AML-193 (cell line): ENCODE results near the gene CCDC97.
A peak's percentile ranks its signal among the peaks of the same experiment; 100 is the strongest.

Experiments used
- DNase-seq, 2 experiments: peaks; one replicate each; lab custom pipeline; 2025; lab: John Stamatoyannopoulos, UW

CCDC97 gene

DNA sequence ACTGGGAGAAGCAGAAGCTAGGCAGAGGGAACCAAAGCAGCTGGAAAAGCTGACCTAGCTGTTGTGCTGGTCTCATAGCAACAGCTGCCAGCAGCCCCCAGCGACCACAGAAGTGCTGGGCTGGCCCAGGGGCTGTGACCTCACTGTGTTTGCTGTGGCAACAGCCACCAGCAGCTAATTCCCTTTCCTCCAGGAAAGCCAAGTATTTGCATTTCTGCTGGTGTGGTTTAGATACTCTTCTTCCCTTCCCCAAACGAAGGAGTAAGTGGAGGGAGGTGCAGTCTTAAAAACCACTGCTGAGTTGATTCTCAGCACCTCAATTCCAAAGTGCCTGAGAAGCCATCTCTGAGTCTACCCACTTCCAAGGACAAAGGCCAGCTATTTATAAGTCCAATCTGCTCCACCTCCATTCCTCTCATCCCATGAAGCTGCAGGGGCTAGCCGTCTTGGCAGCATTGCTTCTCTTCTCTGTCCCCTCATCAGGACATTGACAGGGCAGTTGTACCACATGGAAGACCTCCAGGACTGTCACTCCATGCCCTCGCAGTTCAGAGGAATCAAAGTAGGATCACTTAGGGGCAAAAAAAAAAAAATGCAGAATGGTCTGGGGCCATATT lies 11.5 kb upstream of the CCDC97 start:
- no peak for DNase-seq

DNA sequence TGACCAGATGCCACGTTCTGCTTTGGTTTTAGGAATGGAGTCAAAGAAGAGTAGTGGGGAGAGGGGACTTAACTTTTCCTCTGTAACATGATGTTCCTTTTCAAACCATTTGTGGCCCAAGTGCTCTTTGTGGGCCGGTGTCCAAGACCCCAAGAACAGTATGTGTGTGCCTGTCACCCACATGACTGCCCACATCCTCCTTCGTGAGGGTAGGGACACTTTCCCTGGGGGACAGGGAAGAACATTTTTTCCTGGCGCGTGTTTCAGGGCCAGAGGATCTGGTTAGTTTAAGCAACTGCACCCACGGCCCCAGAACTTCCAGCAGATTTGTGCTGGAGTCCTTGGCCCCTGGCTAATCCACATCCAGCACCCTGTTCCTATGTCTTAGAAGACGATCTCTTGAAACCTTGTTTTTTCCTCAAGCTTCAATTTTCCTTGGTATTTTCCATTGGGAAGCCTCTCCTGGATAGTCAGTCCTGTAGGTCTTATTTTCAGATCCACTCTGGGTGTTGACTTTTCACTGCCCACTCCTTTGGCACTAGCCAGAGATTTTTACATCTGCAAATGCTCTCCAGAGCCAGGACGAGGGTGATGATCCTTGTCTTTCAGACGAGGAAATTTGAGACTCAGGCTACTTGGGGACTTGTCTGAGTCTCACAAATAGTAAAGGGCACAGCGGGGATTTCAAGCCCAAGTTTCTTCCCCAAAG lies 10.8 kb upstream of the CCDC97 start:
- DNase-seq, result no peak

DNA sequence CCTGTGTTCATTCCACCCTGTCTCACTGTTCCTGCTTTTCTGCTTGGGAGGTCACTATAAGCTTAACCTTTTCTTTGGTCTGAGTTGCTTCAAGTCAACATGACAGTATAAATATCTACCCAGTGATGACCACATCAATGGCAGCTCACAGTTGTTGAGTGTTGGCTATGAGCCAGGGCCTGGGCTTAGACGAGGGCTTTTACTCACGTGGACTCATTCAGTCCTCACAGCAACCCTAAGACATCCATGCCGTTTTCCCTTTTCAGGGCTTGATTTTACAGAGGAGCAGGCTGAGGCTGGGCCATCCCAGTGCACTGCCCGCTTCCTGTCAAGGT lies 10.2 kb upstream of the CCDC97 start:
- DNase-seq, result no peak

DNA sequence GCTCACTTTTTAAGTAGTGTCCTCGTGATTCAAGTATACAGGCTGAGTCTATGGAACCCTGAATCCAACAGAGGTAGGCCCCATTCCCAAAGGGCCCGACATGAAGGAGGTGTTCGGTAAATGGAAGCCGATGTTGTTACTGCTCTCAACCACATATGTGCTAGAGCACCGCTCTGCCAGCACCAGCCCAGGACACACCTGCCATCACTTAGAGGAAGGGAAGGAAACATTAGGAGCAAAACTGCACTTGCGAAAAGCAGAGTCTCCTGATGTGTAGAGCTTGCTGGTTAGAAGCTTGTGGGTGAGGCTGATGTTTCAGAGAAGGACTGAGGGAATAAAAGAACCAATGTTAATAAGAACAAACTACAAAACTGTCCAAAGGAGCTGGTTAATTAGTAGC lies 9.4 kb upstream of the CCDC97 start:
- DNase-seq, result no peak

DNA sequence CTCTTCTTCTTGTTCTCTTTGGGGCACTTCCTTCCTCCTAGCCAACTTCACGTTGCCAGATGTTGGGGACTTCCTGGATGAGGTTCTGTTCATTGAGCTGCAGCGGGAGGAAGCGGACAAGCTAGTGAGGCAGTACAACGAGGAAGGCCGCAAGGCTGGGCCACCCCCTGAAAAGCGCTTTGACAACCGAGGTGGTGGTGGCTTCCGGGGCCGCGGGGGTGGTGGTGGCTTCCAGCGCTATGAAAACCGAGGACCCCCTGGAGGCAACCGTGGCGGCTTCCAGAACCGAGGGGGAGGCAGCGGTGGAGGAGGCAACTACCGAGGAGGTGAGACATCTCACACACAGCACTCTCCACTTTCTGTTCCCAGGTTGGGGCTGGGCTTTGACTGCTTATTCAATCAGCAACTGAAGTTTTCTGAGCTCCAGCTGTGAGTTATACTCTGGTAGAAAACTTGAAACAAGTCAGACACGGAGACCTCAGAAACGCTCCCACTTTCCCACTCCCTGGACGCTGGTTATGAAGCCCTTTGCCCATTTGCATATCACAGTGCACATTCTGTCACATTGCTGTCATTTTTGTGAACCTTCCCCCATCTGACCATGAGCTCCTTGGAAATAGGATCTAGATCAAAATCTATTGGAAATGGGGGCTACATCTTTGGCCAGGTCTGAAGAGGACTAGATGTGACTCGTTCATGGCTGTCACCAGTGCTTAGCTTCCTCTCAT lies 7.2 kb upstream of the CCDC97 start:
- no peak for DNase-seq

DNA sequence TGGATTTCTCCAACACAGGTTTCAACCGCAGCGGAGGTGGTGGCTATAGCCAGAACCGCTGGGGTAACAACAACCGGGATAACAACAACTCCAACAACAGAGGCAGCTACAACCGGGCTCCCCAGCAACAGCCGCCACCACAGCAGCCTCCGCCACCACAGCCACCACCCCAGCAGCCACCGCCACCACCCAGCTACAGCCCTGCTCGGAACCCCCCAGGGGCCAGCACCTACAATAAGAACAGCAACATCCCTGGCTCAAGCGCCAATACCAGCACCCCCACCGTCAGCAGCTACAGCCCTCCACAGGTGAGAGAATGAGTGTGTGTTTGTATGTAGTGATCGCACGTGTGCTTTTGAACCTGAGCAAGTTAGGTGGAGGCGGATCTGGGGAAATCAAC lies 6.0 kb upstream of the CCDC97 start:
- DNase-seq, result no peak

DNA sequence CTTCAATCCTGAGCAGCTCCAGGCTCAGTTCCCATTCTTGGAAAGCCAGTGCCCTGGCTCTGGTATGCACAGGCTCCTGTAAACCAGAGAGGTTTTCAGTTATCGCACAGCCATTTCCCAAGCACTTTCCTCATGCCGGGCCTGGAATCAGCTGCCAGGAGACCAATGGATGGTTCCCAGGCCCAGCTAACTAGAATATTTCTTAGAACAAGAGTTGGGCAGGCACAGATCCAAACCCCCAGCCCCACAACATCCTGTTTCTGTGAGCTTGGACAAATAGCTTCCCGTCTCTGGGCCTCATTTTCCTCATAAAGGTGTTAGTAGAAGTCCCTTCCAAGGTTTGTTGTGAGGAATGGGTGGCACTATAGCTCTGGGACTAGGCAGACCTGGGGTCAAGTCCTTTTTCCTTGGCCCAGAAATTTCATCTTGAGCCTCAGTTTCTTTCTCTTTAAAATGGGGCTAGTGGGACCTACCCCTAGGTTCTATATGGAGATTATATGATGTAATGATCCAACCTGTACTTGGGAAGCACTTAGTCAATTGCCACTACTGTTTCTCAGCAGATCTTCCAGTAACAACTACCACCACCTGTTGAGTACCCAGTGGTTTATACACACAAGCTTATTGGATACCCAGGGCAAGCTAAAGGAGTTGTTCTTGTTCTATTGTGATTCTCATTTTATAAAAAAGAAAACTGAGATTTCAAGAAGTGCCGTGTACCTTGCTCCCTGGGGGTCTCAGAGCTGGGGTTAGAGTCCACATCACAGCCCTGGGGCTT lies 5.1 kb upstream of the CCDC97 start:
- DNase-seq, result no peak

DNA sequence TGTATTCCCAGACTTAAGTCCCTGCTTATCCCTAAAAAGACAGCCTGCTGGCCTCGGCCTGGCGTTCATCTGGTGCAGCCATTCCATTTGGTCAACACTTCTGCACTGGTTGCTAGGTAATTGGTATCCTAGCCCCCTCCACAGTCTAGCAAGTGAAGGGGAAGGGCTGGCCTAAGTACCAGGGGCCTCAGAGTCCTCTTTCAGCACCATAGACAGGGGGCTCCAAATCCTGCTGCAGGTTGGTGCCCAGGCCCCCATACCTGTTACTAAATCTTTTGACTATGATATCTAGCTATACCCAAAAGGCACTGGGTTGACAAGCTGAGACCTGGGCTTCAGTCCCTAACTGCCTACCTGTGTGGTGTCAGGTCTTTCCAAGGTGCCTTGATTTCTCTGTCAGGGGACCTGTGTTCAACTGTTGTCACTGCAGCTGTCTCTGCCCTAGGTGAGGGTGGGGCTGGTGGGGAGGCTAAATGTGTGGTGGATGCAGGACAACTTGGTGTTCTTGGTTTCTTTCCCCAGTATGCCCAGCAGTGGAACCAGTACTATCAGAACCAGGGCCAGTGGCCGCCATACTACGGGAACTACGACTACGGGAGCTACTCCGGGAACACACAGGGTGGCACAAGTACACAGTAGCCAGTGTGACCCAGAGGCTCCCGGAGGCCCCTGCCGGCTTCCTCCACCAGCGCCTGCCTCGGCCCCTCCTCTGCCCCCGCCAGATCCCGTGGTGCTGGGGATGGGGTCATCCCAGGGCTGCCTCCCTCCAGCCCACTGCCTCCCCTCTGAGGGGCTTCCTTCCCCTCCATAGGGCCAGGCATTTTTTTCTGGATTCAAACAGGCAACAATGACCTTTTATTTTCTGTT lies 3.8 kb upstream of the CCDC97 start:
- no peak for DNase-seq

DNA sequence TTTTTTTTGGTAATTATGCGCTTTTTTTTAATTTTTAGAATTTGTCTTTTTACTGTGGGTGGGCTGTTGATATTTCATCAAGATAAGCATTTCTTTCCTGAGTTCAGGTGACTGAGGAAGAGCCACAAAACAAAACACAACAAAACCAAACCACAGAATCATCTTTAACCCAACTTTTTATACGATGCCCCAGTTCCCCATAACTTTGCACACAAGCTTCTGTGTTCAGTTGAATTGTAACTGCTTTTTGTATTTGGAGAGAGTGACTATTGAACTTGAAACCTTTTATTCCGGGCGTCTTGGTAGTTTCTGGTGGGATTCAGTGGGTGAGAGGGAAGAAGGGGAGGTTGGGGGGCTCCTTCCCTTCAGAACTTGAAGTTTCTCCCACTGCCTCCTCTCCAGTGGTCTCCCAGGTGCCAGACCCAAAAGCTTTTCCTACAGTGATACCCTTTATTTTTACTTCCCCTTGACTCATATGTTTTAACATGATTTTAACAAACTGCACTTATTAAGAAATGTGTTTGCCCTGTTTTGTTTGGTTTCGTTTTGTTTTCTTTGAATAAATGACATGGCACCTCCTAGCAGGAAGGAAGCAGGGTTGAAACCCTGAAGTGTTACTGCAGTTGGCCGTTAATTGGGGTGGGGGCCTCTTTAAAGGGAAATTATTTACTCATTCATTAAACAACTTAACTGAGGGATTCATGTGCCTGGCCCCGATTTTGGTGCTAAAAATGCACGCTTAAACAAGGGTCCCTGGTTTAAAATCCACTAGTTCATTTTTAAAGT lies 2.7 kb upstream of the CCDC97 start:
- DNase-seq, result no peak

DNA sequence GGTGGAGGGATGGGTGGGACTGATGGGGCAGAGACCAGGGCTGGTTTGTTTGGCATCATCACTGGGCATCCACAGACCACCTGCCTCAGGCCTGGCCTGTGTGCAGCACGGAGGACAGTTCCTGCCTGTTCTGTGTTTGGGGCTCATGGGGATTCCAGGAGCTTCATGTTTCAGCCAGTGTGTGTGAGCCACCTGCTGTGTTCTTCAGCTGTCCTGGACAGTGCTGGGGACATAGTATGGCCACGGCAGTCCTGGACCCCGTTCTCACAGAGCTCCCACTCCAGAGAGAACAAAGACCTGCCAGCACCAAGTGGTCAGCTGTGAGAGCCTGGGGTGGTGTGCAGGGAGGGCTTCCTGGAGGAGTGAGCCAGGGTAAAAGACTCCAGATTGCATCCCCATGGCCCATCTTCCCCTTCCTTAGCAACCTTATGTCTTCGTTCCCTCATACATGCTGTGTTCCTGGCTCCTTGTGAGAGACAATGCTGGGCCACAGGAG lies 2.0 kb upstream of the CCDC97 start:
- no peak for DNase-seq

DNA sequence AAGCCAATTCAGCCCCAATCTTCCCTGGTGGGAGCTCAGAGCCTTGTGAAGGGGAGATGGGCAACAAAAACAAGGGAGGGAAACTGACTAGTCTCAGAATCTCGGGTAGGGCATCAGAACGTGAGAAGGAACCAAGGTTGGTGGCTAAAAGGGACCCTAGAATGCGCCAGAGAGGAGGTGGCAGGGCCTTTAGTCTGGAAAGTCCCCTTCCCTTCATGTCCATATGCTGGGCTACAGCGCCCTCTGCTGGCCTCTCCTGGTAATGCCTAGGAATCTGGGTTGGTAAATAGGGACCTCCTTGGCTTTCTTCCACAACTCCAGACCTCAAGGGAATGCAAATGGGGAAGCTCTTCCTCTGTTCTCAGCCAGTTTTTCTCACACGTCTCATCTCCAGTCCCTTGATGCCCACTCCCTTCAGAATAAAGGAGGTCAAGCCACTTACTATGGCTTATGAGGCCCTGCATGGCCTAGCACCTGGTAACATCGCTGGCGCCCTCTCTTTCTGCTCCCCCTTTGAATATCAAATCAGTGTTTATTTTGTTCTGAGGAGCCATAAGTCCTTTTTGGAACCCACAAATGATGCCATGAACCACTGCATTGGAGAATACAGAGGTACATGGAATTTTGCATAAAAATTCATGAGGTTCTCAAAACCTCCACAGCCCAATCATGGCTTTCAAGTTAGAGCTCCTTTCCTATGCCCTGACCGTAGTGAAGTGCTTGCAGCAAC lies 1.4 kb upstream of the CCDC97 start:
- DNase-seq, result peak; percentile 65 to 71

DNA sequence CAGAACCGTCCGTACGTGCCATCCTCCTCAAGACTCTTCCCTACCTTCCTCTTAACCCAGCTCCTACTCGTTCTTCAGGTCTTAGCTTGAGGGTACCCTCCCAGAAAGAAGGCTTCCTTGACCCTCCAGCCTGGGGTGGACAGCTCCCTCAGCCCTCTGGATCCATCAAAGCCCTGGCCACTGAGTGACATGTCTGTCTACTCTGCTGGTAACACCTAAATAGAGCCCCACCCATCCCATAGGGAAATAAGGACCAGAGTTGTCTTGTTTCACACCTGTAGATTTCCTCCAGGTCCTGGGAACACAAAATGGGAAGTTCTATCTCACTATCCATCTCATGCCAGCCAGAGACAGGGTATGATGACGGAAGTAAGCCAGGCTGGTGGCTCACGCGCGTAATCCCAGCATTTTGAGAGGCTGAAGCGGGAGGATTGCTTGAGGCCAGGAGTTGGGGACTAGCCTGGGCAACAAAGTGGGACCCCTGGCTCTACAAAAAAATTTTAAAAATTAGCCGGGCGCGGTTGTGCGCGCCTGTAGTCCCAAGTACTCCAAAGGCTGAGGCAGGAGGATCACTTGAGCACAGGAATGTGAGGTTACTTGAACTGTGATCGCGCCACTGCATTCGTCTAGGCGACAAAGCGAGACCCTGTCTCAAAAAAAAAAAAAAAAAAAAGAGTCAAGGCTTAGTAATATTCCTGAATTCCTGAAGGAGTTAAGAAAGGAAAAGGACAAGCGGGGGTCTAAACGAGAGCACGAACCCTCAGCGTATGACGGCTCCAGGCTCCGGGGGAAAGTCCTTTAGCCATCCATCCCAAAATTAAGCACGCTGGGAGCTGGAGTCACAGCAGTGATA lies 566 bp upstream of the CCDC97 start:
- no peak for DNase-seq

DNA sequence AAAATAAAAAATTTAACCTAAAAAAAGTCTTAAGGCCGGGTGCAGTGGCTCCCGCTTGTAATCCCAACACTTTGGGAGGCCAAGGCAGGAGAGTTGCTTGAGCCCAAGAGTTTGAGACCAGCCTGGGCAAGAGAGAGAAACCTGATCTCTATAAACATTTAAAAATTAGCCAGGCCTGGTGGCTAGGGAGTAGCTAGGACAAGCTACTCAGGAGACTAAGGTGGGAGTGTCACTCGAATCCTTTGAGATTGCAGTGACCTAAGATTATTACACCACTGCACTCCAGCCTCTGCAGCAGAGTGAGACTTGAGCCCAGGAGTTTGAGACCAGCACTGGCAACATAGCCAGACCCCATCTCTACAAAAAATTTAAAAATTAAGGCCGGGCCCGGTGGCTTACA lies 1.1 kb downstream of the CCDC97 start:
- no peak for DNase-seq

DNA sequence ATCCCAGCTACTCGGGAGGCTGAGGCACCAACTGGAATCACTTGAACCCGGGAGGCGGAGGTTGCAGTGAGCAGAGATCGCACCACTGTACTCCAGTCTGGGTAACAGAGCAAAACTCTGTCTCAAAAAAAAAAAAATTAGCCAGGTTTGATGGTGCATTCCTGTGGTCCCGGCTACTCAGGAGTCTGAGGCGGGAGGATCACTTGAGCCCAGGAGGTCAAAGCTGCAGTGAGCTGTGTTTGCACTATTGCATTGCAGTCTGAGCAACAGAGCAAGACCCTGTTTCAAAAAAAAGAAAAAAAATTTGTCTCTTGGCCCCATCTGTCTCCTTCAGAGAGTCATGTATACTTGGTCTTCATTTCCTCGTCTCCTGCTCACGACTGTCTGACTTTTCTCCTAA lies 1.6 kb downstream of the CCDC97 start:
- DNase-seq, result no peak

DNA sequence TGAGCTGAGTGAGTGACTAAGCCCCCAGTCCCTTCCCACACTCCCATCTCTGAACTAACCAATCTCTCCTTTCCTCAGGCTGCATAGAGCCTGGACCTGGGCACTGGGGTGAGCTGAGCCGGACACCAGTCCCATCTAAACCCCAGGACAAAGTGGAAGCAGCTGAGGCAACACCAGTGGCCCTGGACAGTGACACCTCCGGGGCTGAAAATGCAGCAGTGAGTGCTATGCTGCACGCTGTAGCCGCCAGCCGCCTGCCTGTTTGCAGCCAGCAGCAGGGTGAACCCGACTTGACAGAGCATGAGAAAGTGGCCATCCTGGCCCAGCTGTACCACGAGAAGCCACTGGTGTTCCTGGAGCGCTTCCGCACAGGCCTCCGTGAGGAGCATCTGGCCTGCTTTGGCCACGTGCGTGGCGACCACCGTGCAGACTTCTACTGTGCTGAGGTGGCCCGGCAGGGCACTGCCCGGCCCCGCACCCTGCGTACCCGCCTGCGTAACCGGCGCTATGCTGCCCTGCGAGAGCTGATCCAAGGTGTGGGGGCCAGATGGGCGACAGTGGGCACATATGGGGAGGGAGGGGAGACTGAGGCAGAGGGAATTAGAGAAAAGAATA lies 6.4 kb downstream of the CCDC97 start:
- no peak for DNase-seq

DNA sequence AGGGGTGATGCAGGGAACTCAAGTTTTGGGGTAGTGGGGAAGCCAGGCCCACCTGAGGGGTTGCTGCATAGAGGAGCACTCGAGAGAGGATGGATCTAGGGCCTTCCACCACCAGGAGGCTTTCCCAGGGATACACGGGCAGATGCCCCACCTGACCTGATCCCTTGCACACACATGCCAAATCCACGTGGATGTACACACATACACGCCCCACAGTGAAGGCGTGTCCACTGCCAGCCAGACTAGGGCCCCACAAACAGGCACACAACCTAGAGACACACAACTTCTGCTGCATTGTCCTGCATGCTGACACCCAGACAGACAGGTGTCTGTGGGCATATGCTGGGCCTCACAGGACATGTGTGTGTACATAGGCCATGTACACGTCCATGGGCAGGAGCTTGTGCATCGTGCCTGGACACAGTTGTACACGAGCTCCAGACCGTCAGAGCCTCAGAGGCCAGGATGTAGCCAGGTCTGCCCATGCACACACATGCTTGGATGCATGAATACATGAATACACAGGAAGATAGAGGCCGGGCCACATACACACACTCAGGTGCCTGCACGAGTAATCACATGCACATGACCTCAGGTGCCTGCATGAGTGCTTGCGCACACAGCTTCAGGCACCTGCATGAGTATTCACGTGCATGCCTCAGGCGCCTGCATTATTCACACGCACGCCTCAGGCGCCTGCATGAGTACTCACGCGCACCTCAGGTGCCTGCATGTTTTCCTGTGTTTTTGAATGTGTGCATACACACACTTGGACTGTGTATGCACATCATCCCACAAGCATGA lies 8.9 kb downstream of the CCDC97 start:
- DNase-seq, result no peak

DNA sequence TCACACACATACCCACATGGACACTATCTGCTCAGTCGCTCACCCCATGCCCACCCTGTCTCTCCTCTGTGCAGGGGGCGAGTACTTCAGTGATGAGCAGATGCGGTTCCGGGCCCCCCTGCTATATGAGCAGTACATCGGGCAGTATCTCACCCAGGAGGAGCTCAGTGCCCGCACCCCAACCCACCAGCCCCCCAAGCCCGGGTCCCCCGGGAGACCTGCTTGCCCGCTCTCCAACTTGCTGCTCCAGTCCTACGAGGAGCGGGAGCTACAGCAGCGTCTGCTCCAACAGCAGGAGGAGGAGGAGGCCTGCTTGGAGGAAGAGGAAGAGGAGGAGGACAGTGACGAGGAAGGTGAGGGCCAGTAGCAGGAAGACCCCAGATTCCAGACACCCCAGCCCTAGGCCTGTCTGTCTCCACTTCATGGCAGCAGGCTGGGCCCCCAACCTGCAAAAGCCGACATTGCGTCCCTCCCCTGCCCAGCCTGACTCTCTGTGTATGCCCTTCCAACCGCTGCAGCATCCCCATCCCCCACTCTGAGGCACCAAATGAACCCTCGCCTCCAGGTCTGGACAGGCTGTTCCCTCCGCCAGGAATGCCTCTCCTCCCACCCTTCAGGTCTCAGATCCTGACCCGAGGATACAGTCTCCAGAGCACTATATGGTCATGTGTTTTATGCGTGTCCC lies 9.7 kb downstream of the CCDC97 start:
- DNase-seq, result no peak
